Peyer's patch (tissue), 4 donors: ENCODE data around the gene SIAE.

Source experiments
- POLR2A ChIP-seq, 2 donors: fragments of 450-650 bp; IDR thresholded peaks; one replicate each; pipeline ENCODE4 v1.5.1; 2017; ENCODE audit warnings: antibody characterized with exemption in 2 of 2, mild to moderate bottlenecking in 2 of 2, moderate library complexity in 2 of 2
- TF ChIP-seq, protein P1 (sequence below), 6 experiments: fragments of 450-650 bp in 4 of 6; fragments of 200-600 bp in 2 of 6; sonication (generic) in 1 of 6; IDR thresholded peaks; one replicate each; pipeline ENCODE4 v1.5.1; 2017 to 2019; ENCODE audit warnings: antibody characterized with exemption in 6 of 6, mild to moderate bottlenecking in 3 of 6, moderate library complexity in 1 of 6

GRCh38 chr11:124712392-124712791 lies 38.9 kb upstream of the SIAE start:
- TF ChIP-seq, protein P1, sequence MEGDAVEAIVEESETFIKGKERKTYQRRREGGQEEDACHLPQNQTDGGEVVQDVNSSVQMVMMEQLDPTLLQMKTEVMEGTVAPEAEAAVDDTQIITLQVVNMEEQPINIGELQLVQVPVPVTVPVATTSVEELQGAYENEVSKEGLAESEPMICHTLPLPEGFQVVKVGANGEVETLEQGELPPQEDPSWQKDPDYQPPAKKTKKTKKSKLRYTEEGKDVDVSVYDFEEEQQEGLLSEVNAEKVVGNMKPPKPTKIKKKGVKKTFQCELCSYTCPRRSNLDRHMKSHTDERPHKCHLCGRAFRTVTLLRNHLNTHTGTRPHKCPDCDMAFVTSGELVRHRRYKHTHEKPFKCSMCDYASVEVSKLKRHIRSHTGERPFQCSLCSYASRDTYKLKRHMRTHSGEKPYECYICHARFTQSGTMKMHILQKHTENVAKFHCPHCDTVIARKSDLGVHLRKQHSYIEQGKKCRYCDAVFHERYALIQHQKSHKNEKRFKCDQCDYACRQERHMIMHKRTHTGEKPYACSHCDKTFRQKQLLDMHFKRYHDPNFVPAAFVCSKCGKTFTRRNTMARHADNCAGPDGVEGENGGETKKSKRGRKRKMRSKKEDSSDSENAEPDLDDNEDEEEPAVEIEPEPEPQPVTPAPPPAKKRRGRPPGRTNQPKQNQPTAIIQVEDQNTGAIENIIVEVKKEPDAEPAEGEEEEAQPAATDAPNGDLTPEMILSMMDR (IDR thresholded peaks at IDR 0.05), result no peak
- TF ChIP-seq POLR2A (IDR thresholded peaks at IDR 0.05), result no peak
